ENCODE results near the gene ZNF146. TPM values are rescaled to one million over a fixed set of nuclear protein-coding genes. Genes with fewer than 3 reads are reported as not detected.
A peak's percentile ranks its signal among the peaks of the same experiment; 100 is the strongest.

ZNF146 gene
- total RNA-seq, 1 donor from 2014 or later = 101 TPM

GRCh38 chr19:36244066-36244465, 29.2 kb downstream of the ZNF146 start:
- Mint-ChIP-seq H3K27ac (no peak overlapping the region), H3K4me1 (ENCODE audit: low read depth) (peaks cover 5% of the 10 kb centered on the region), H3K36me3 (ENCODE audit: insufficient read depth) (peaks cover 6% of the 10 kb centered on the region), H3K4me3 (ENCODE audit: low read depth) (no peak overlapping the region), H3K9me3 (ENCODE audit: low read depth) (no peaks in the 10 kb centered on the region), H3K27me3 (peaks cover 17% of the 10 kb centered on the region)
- no peak for TF ChIP-seq CTCF (IDR thresholded peaks at IDR 0.05; ENCODE audit: unreplicated experiment)
- no peak for DNase-seq (ENCODE audit: low spot score, unreplicated experiment)

- no peaks in the 10 kb centered on the region for H3K36me3 Mint-ChIP-seq (ENCODE audit: insufficient read depth)
- peak; percentile 37 for DNase-seq (ENCODE audit: low spot score, unreplicated experiment)
- H3K27me3 Mint-ChIP-seq = peaks cover 17% of the 10 kb centered on the region
- no peaks in the 10 kb centered on the region for H3K9me3 Mint-ChIP-seq (ENCODE audit: low read depth)
- peak; percentile 52 for TF ChIP-seq CTCF (IDR thresholded peaks at IDR 0.05; ENCODE audit: unreplicated experiment)
- peak overlapping the region; percentile 89 for H3K27ac Mint-ChIP-seq
- H3K4me3 Mint-ChIP-seq (ENCODE audit: low read depth) = peak overlapping the region; percentile 79
- H3K4me1 Mint-ChIP-seq (ENCODE audit: low read depth) = peaks cover 5% of the 10 kb centered on the region
Observed at GRCh38 chr19:36245210-36246005, 30.5 kb downstream of the ZNF146 start.

- no peaks in the 10 kb centered on the region for H3K36me3 Mint-ChIP-seq (ENCODE audit: insufficient read depth)
- H3K4me3 Mint-ChIP-seq (ENCODE audit: low read depth) = peak overlapping the region; percentile 79
- DNase-seq (ENCODE audit: low spot score, unreplicated experiment) = no peak
- no peak for TF ChIP-seq CTCF (IDR thresholded peaks at IDR 0.05; ENCODE audit: unreplicated experiment)
- peaks cover 17% of the 10 kb centered on the region for H3K27me3 Mint-ChIP-seq
- H3K27ac Mint-ChIP-seq = no peak overlapping the region
- no peaks in the 10 kb centered on the region for H3K9me3 Mint-ChIP-seq (ENCODE audit: low read depth)
- peaks cover 5% of the 10 kb centered on the region for H3K4me1 Mint-ChIP-seq (ENCODE audit: low read depth)
Observed at GRCh38 chr19:36246006-36246481, 31.1 kb downstream of the ZNF146 start.

- peaks cover 13% of the 10 kb centered on the region for H3K9me3 Mint-ChIP-seq (ENCODE audit: low read depth)
- no peak for TF ChIP-seq CTCF (IDR thresholded peaks at IDR 0.05; ENCODE audit: unreplicated experiment)
- DNase-seq (ENCODE audit: low spot score, unreplicated experiment) = no peak
- peaks cover 8% of the 10 kb centered on the region for H3K27me3 Mint-ChIP-seq
- H3K4me3 Mint-ChIP-seq (ENCODE audit: low read depth) = no peak overlapping the region
- H3K27ac Mint-ChIP-seq = no peak overlapping the region
- no peaks in the 10 kb centered on the region for H3K4me1 Mint-ChIP-seq (ENCODE audit: low read depth)
- peaks cover 15% of the 10 kb centered on the region for H3K36me3 Mint-ChIP-seq (ENCODE audit: insufficient read depth)
Observed at GRCh38 chr19:36252047-36252446, 37.1 kb downstream of the ZNF146 start.

GRCh38 chr19:36254848-36255247, 39.9 kb downstream of the ZNF146 start:
- Mint-ChIP-seq H3K27ac (no peak overlapping the region), H3K36me3 (ENCODE audit: insufficient read depth) (peaks cover 17% of the 10 kb centered on the region), H3K4me1 (ENCODE audit: low read depth) (peaks cover 1% of the 10 kb centered on the region), H3K9me3 (ENCODE audit: low read depth) (peaks cover 13% of the 10 kb centered on the region), H3K4me3 (ENCODE audit: low read depth) (no peak overlapping the region), H3K27me3 (no peaks in the 10 kb centered on the region)
- TF ChIP-seq CTCF (IDR thresholded peaks at IDR 0.05; ENCODE audit: unreplicated experiment) = no peak
- no peak for DNase-seq (ENCODE audit: low spot score, unreplicated experiment)

Measured in progenitor cell of endocrine pancreas (in vitro differentiated cells).